Neuronal stem cell (in vitro differentiated cells): Measurements from ENCODE around the gene FGF3.

ENCODE experiments used
- DNase-seq: peaks from one replicate; pipeline ENCODE4 v3.0.0-alpha.2; 2013; ENCODE audit warnings: low spot score
- H2AFZ ChIP-seq: one replicate; pipeline ENCODE4 v1.6.1; 2013; ENCODE audit warnings: mild to moderate bottlenecking, low read length, inconsistent platforms
- H2AK5ac ChIP-seq: 2 replicates; pipeline ENCODE4 v1.6.1; 2013; ENCODE audit warnings: low read depth, mild to moderate bottlenecking, inconsistent platforms, low read length, moderate library complexity, mixed read lengths
- H2BK120ac ChIP-seq: 2 replicates; pipeline ENCODE4 v1.6.1; 2013; ENCODE audit warnings: low read depth, mild to moderate bottlenecking, inconsistent platforms, low read length, moderate library complexity, mixed read lengths
- H2BK12ac ChIP-seq: one replicate; pipeline ENCODE4 v1.6.1; 2013; ENCODE audit warnings: low read length, inconsistent platforms
- H2BK15ac ChIP-seq: 2 replicates; pipeline ENCODE4 v1.6.1; 2013; ENCODE audit warnings: mild to moderate bottlenecking, low read length, inconsistent platforms, mixed read lengths
- H2BK5ac ChIP-seq: one replicate; pipeline ENCODE4 v1.6.1; 2013; ENCODE audit warnings: inconsistent platforms, mild to moderate bottlenecking, low read length, moderate library complexity
- H3K14ac ChIP-seq: one replicate; pipeline ENCODE4 v1.6.1; 2013; ENCODE audit warnings: low read length, inconsistent platforms
- H3K18ac ChIP-seq: 2 replicates; pipeline ENCODE4 v1.6.1; 2013; ENCODE audit warnings: low read length, inconsistent platforms
- H3K23ac ChIP-seq: 2 replicates; pipeline ENCODE4 v1.6.1; 2013; ENCODE audit warnings: low read depth, mild to moderate bottlenecking, mixed read lengths, low read length, inconsistent platforms; ENCODE audit not compliant: poor library complexity
- H3K27ac ChIP-seq: replicated peaks from 3 replicates; pipeline ENCODE4 v1.5.1; 2013; ENCODE audit warnings: low read length, inconsistent platforms
- H3K27me3 ChIP-seq, 3 experiments: 2 replicates each; pipeline ENCODE4 v1.6.1; 2013; ENCODE audit warnings: low read length in 3 of 3, mild to moderate bottlenecking in 2 of 3, inconsistent platforms in 1 of 3, low read depth in 1 of 3, mixed read lengths in 1 of 3, moderate library complexity in 1 of 3; ENCODE audit not compliant: control insufficient read depth in 3 of 3, insufficient read depth in 3 of 3
- H3K36me3 ChIP-seq, 2 donors: replicated peaks in 1 of 2; 2 replicates each; pipeline ENCODE4 v1.6.1; 2013; ENCODE audit warnings: low read length in 2 of 2; ENCODE audit not compliant: control insufficient read depth in 2 of 2, insufficient read depth in 2 of 2
- H3K4ac ChIP-seq: 2 replicates; pipeline ENCODE4 v1.6.1; 2013; ENCODE audit warnings: inconsistent platforms, mild to moderate bottlenecking, low read length, moderate library complexity
- H3K4me1 ChIP-seq, 2 donors: 1 replicate in 1 of 2; 2 replicates in 1 of 2; pipeline ENCODE4 v1.6.1; 2013; ENCODE audit warnings: low read length in 2 of 2, low read depth in 1 of 2; ENCODE audit not compliant: control insufficient read depth in 2 of 2, insufficient read depth in 1 of 2
- H3K4me2 ChIP-seq: one replicate; pipeline ENCODE4 v1.6.1; 2013; ENCODE audit warnings: mild to moderate bottlenecking, low read length, inconsistent platforms; ENCODE audit not compliant: insufficient read depth, poor library complexity, severe bottlenecking
- H3K4me3 ChIP-seq, 2 donors: 2 replicates each; pipeline ENCODE4 v1.5.1; 2013; ENCODE audit warnings: low read length in 2 of 2, mild to moderate bottlenecking in 2 of 2, inconsistent platforms in 1 of 2, moderate library complexity in 1 of 2
- H3K79me1 ChIP-seq: one replicate; pipeline ENCODE4 v1.6.1; 2013; ENCODE audit warnings: low read depth, mild to moderate bottlenecking, inconsistent platforms, low read length, moderate library complexity
- H3K9ac ChIP-seq: one replicate; pipeline ENCODE4 v1.6.1; 2013; ENCODE audit warnings: mild to moderate bottlenecking, low read depth, low read length, inconsistent platforms; ENCODE audit not compliant: poor library complexity
- H3K9me3 ChIP-seq, 2 donors: replicated peaks in 1 of 2; 2 replicates each; pipeline versions ENCODE3 to v1.6.1; 2013; ENCODE audit warnings: low read length in 2 of 2, mild to moderate bottlenecking in 2 of 2, inconsistent platforms in 1 of 2, low read depth in 1 of 2, mixed read lengths in 1 of 2, moderate library complexity in 1 of 2; ENCODE audit not compliant: control insufficient read depth in 2 of 2, insufficient read depth in 1 of 2
- H4K8ac ChIP-seq: one replicate; pipeline ENCODE4 v1.6.1; 2013; ENCODE audit warnings: low read depth, mild to moderate bottlenecking, inconsistent platforms, low read length, moderate library complexity
- H4K91ac ChIP-seq: one replicate; pipeline ENCODE4 v1.6.1; 2013; ENCODE audit warnings: low read length, low read depth, mild to moderate bottlenecking, inconsistent platforms; ENCODE audit not compliant: poor library complexity
- WGBS, 2 donors: extraction: QIAGEN DNeasy Blood & Tissue Kit; methylation state at CpG; one replicate each; pipeline ENCODE4 v1.1.7; 2013; ENCODE audit warnings: missing lambda C conversion rate in 2 of 2, mixed read lengths in 1 of 2; ENCODE audit not compliant: insufficient read length in 2 of 2, insufficient replicate concordance in 1 of 2; ENCODE audit errors: extremely low coverage in 2 of 2; 5-methylcytosine and 5-hydroxymethylcytosine counted together

The FGF3 gene

GRCh38 chr11:69817265-69818230 lies 1.7 kb downstream of the FGF3 start:
- no peak for DNase-seq
- peak overlapping the region; percentile 71 for H3K14ac ChIP-seq
- peak overlapping the region; percentile 80 for H2AFZ ChIP-seq
- no peak overlapping the region for H3K4ac ChIP-seq
- H4K8ac ChIP-seq, result no peak overlapping the region
- H3K9me3 ChIP-seq, result peaks cover 0 to 10% of the 10 kb centered on the region in 2 donors
- no peaks in the 10 kb centered on the region for H3K36me3 ChIP-seq
- no peak overlapping the region for H2BK120ac ChIP-seq
- peak overlapping the region; percentile 96 for H3K23ac ChIP-seq
- no peak overlapping the region for H4K91ac ChIP-seq
- no peak overlapping the region for H3K27ac ChIP-seq
- H2AK5ac ChIP-seq, result peak overlapping the region; percentile 90
- H3K4me3 ChIP-seq, result peak overlapping the region in 1 of 2 donors; percentile 71
- peak overlapping the region; percentile 91 for H3K4me2 ChIP-seq
- peak overlapping the region; percentile 97 for H3K18ac ChIP-seq
- H2BK5ac ChIP-seq, result peak overlapping the region; percentile 90
- H3K4me1 ChIP-seq, result peaks cover 0 to 5% of the 10 kb centered on the region in 2 donors
- H3K27me3 ChIP-seq, result peaks cover 35 to 81% (median 69%) of the 10 kb centered on the region in 3 experiments
- H2BK15ac ChIP-seq, result peak overlapping the region; percentile 99
- H3K9ac ChIP-seq, result peak overlapping the region; percentile 53
- H3K79me1 ChIP-seq, result no peaks in the 10 kb centered on the region
- H2BK12ac ChIP-seq, result peak overlapping the region; percentile 99
- no CpG with 5 or more reads among the region's 107 CpGs for WGBS, 2 donors

DNA sequence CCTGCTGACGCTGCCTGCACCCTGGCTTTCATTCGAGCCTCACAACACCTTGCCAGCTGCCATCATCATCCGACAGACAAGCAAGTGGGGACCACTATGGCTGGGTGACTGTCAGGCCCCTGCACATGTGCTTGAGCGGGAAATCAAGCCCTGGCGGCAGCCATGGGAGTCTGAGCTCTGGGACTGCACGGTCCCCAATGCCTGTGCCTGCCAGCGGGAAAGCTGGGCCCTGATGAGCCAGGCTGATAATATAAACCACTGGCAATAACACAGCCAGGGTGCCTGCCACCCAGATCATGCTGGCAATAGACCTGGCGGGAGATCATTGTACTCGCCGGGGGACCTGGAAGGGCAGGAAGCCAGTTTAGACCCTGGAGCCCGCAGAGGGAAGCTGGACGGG lies 2.5 kb downstream of the FGF3 start:
- H3K9ac ChIP-seq, result no peak overlapping the region
- H3K79me1 ChIP-seq, result no peaks in the 10 kb centered on the region
- H3K27me3 ChIP-seq, result peaks cover 35 to 72% (median 69%) of the 10 kb centered on the region in 3 experiments
- H3K4me3 ChIP-seq, result peak overlapping the region in 1 of 2 donors; percentile 26
- peak overlapping the region; percentile 90 for H2AK5ac ChIP-seq
- no peak overlapping the region for H2AFZ ChIP-seq
- H4K91ac ChIP-seq, result no peak overlapping the region
- peak overlapping the region; percentile 93 for H3K4ac ChIP-seq
- no CpG with 5 or more reads among the region's 12 CpGs for WGBS, 2 donors
- H2BK120ac ChIP-seq, result no peak overlapping the region
- no peak overlapping the region for H3K27ac ChIP-seq
- peak overlapping the region; percentile 58 for H2BK12ac ChIP-seq
- H4K8ac ChIP-seq, result no peak overlapping the region
- peaks cover 4 to 8% of the 10 kb centered on the region in 2 donors for H3K4me1 ChIP-seq
- H3K36me3 ChIP-seq, result no peaks in the 10 kb centered on the region
- H3K4me2 ChIP-seq, result no peak overlapping the region
- peaks cover 0 to 10% of the 10 kb centered on the region in 2 donors for H3K9me3 ChIP-seq
- peak overlapping the region; percentile 99 for H2BK15ac ChIP-seq
- DNase-seq, result no peak
- peak overlapping the region; percentile 89 for H3K23ac ChIP-seq
- H3K14ac ChIP-seq, result no peak overlapping the region
- H3K18ac ChIP-seq, result peak overlapping the region; percentile 87
- peak overlapping the region; percentile 90 for H2BK5ac ChIP-seq

DNA sequence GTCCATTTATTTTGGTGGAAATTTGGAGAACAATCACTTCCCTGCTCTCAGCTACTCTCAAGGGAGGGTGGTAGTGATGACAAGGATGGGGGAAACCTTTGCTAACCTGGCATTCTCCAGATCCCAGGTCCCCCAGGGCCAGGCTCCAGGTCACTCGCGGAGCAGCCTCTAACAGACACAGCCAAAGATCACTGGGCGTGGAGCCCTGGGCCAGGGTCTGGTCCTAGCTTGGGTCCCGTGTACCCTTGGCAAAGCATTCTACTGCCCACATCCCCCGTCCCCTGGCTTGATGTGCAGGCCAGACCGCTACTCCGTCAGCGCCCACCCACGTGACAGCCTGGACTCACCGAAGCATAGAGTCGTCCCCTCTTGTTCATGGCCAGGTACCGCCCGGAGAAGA lies 3.2 kb downstream of the FGF3 start:
- Histone ChIP-seq H2BK5ac (no peak overlapping the region), H2BK15ac (peak overlapping the region; percentile 99), H4K8ac (no peak overlapping the region), H3K9ac (peak overlapping the region; percentile 44), H3K79me1 (no peaks in the 10 kb centered on the region), H3K36me3 (no peaks in the 10 kb centered on the region), H3K18ac (no peak overlapping the region), H3K4me3 (no peak overlapping the region), H3K23ac (peak overlapping the region; percentile 73), H3K27me3 (peaks cover 35 to 65% (median 63%) of the 10 kb centered on the region in 3 experiments), H4K91ac (no peak overlapping the region), H2BK120ac (peak overlapping the region; percentile 72), H2AK5ac (peak overlapping the region; percentile 90), H2AFZ (no peak overlapping the region), H3K4ac (no peak overlapping the region), H3K14ac (no peak overlapping the region), H3K4me2 (no peak overlapping the region), H3K9me3 (peaks cover 0 to 10% of the 10 kb centered on the region in 2 donors), H3K4me1 (peaks cover 9 to 11% of the 10 kb centered on the region in 2 donors), H2BK12ac (no peak overlapping the region), H3K27ac (no peak overlapping the region)
- no CpG with 5 or more reads among the region's 13 CpGs for WGBS, 2 donors
- DNase-seq, result no peak

GRCh38 chr11:69814902-69815301 lies 4.3 kb downstream of the FGF3 start:
- Histone ChIP-seq H3K14ac (no peak overlapping the region), H2AFZ (no peak overlapping the region), H2BK15ac (peak overlapping the region; percentile 67), H3K18ac (peak overlapping the region; percentile 85), H2BK12ac (peak overlapping the region; percentile 22), H3K27ac (no peak overlapping the region), H3K9me3 (peaks cover 0 to 10% of the 10 kb centered on the region in 2 donors), H3K4ac (no peak overlapping the region), H3K36me3 (no peaks in the 10 kb centered on the region), H2AK5ac (no peak overlapping the region), H3K9ac (peak overlapping the region; percentile 21), H4K91ac (no peak overlapping the region), H4K8ac (no peak overlapping the region), H3K4me2 (no peak overlapping the region), H2BK120ac (peak overlapping the region; percentile 81), H3K4me3 (no peak overlapping the region), H3K27me3 (peaks cover 33 to 55% (median 52%) of the 10 kb centered on the region in 3 experiments), H3K4me1 (peaks cover 10 to 15% of the 10 kb centered on the region in 2 donors), H2BK5ac (no peak overlapping the region), H3K23ac (no peak overlapping the region), H3K79me1 (no peaks in the 10 kb centered on the region)
- DNase-seq, result no peak
